Natural killer cell (primary cell): Measurements from ENCODE around the gene HADH. TPM values are rescaled to one million over a fixed set of nuclear protein-coding genes. Genes with fewer than 3 reads are reported as not detected.

Experiments used
- ATAC-seq, 3 donors: fragments of 150-1000 bp in 2 of 3; fragments of 200-7000 bp in 1 of 3; cut with Tn5 transposase; 1 replicate in 1 of 3; 2 replicates in 2 of 3; pipeline ENCODE4 v1.10.0; 2021; ENCODE audit warnings: mild to moderate bottlenecking in 2 of 3, moderate library complexity in 2 of 3
- DNase-seq, 2 donors: peaks; one replicate each; pipeline versions ENCODE4 v3.0.0 to v3.0.0-alpha.2; 2013 to 2021; ENCODE audit warnings: mixed read lengths in 1 of 2
- H3K27ac ChIP-seq: one replicate; pipeline ENCODE4 v1.5.1; 2013; ENCODE audit warnings: mild to moderate bottlenecking, low read length
- H3K27me3 ChIP-seq: one replicate; pipeline ENCODE4 v1.6.1; 2013; ENCODE audit warnings: low read length; ENCODE audit not compliant: control insufficient read depth, insufficient read depth
- H3K36me3 ChIP-seq: one replicate; pipeline ENCODE4 v1.6.1; 2013; ENCODE audit warnings: low read length; ENCODE audit not compliant: control insufficient read depth, insufficient read depth
- H3K4me1 ChIP-seq: one replicate; pipeline ENCODE4 v1.6.1; 2013; ENCODE audit warnings: low read length; ENCODE audit not compliant: control insufficient read depth, insufficient read depth
- H3K4me3 ChIP-seq: one replicate; pipeline ENCODE4 v1.5.1; 2013; ENCODE audit warnings: low read length
- H3K9me3 ChIP-seq: one replicate; pipeline ENCODE4 v1.6.1; 2013; ENCODE audit warnings: low read length; ENCODE audit not compliant: control insufficient read depth, insufficient read depth
- H3K27ac Mint-ChIP-seq, 2 donors: one replicate each; pipeline ENCODE4 v1.8.0; 2022; ENCODE audit warnings: mild to moderate bottlenecking in 2 of 2, mixed read lengths in 2 of 2, moderate library complexity in 1 of 2
- H3K27me3 Mint-ChIP-seq, 2 donors: one replicate each; pipeline ENCODE4 v1.8.0; 2022; ENCODE audit warnings: low read depth in 2 of 2, mixed read lengths in 2 of 2
- H3K36me3 Mint-ChIP-seq: one replicate; pipeline ENCODE4 v1.8.0; 2022; ENCODE audit warnings: mixed read lengths
- H3K4me1 Mint-ChIP-seq, 2 donors: one replicate each; pipeline ENCODE4 v1.8.0; 2022; ENCODE audit warnings: mixed read lengths in 2 of 2
- H3K4me3 Mint-ChIP-seq: one replicate; pipeline ENCODE4 v1.8.0; 2022; ENCODE audit warnings: mild to moderate bottlenecking, moderate library complexity, mixed read lengths
- H3K9me3 Mint-ChIP-seq, 2 donors: one replicate each; pipeline ENCODE4 v1.8.0; 2022; ENCODE audit warnings: mixed read lengths in 2 of 2
- CTCF ChIP-seq: fragments of 200-600 bp; IDR thresholded peaks from one replicate; pipeline ENCODE4 v1.8.0; 2022; ENCODE audit warnings: antibody characterized with exemption
- WGBS: methylation state at CpG from one replicate; pipeline ENCODE4 v1.1.7; 2013; ENCODE audit warnings: missing lambda C conversion rate; ENCODE audit not compliant: insufficient coverage; 5-methylcytosine and 5-hydroxymethylcytosine counted together
- intact Hi-C: fragments of 100-400 bp; cut with micrococcal nuclease; formaldehyde crosslinking; loops from one replicate; pipeline ENCODE4 v1.14.2; 2022
- total RNA-seq, 4 donors: library from RNA; stranded (reverse); fragments of 120-200 nt in 1 of 4; gene quantifications; one replicate each; pipeline versions ENCODE4 v1.2.3 to v1.2.4, GENCODE V29; 2013 to 2022

The HADH gene
- total RNA-seq, 3 donors from 2014 or later (not counting 1 experiment from before 2014, with no cell fraction given), result 9.1 to 16.5 (median 14.4) TPM

GRCh38 chr4:108068442-108068841 lies 78.8 kb downstream of the HADH start:
- no peak overlapping the region for H3K27ac Mint-ChIP-seq
- intact Hi-C loops, result no loop called here
- H3K36me3 Mint-ChIP-seq, result no peaks in the 10 kb centered on the region
- no peak for DNase-seq
- H3K27me3 Mint-ChIP-seq, result peaks cover 4 to 12% of the 10 kb centered on the region in 2 donors
- Histone ChIP-seq H3K4me1 (no peaks in the 10 kb centered on the region), H3K9me3 (no peaks in the 10 kb centered on the region), H3K27me3 (no peaks in the 10 kb centered on the region), H3K27ac (no peak overlapping the region), H3K36me3 (no peaks in the 10 kb centered on the region), H3K4me3 (no peak overlapping the region)
- H3K4me3 Mint-ChIP-seq, result no peak overlapping the region
- ATAC-seq, result no peak
- H3K9me3 Mint-ChIP-seq, result no peaks in the 10 kb centered on the region
- peaks cover 5 to 16% of the 10 kb centered on the region in 2 donors for H3K4me1 Mint-ChIP-seq
- no peak for TF ChIP-seq CTCF

- Histone ChIP-seq H3K27ac (no peak overlapping the region), H3K9me3 (no peaks in the 10 kb centered on the region), H3K4me3 (no peak overlapping the region), H3K4me1 (no peaks in the 10 kb centered on the region), H3K36me3 (no peaks in the 10 kb centered on the region), H3K27me3 (no peaks in the 10 kb centered on the region)
- ATAC-seq, result no peak
- no peak overlapping the region for H3K4me3 Mint-ChIP-seq
- WGBS, result 100% methylated on average over 1 of the region's 1 CpG
- H3K27me3 Mint-ChIP-seq, result peaks cover 4 to 12% of the 10 kb centered on the region in 2 donors
- TF ChIP-seq CTCF, result no peak
- no peaks in the 10 kb centered on the region for H3K36me3 Mint-ChIP-seq
- no peaks in the 10 kb centered on the region for H3K9me3 Mint-ChIP-seq
- peaks cover 5 to 9% of the 10 kb centered on the region in 2 donors for H3K4me1 Mint-ChIP-seq
- peak in 1 of 2 donors; percentile 46 for DNase-seq
- H3K27ac Mint-ChIP-seq, result no peak overlapping the region
- intact Hi-C loops, result no loop called here
Observed at GRCh38 chr4:108070775-108071174, 81.1 kb downstream of the HADH start.

- H3K27ac ChIP-seq, result no peak overlapping the region
- H3K27me3 ChIP-seq, result no peaks in the 10 kb centered on the region
- DNase-seq (peak in 1 of 2 donors; percentile 87), ATAC-seq (peak; percentile 50 to 71 (median 55))
- Mint-ChIP-seq H3K27ac (peak overlapping the region in 1 of 2 donors; percentile 13), H3K36me3 (no peaks in the 10 kb centered on the region), H3K4me3 (no peak overlapping the region), H3K4me1 (peaks cover 5 to 9% of the 10 kb centered on the region in 2 donors), H3K9me3 (no peaks in the 10 kb centered on the region), H3K27me3 (peaks cover 4 to 6% of the 10 kb centered on the region in 2 donors)
- intact Hi-C loops, result no loop called here
- 63% methylated on average over 3 of the region's 4 CpGs for WGBS
- no peaks in the 10 kb centered on the region for H3K9me3 ChIP-seq
- H3K36me3 ChIP-seq, result no peaks in the 10 kb centered on the region
- no peak for TF ChIP-seq CTCF
- no peak overlapping the region for H3K4me3 ChIP-seq
- no peaks in the 10 kb centered on the region for H3K4me1 ChIP-seq
Observed at GRCh38 chr4:108072300-108072699, 82.6 kb downstream of the HADH start.

- H3K9me3 Mint-ChIP-seq, result no peaks in the 10 kb centered on the region
- TF ChIP-seq CTCF, result no peak
- Histone ChIP-seq H3K27ac (no peak overlapping the region), H3K9me3 (no peaks in the 10 kb centered on the region), H3K27me3 (no peaks in the 10 kb centered on the region), H3K4me1 (no peaks in the 10 kb centered on the region), H3K36me3 (peaks cover 4% of the 10 kb centered on the region), H3K4me3 (no peak overlapping the region)
- ATAC-seq (no peak), DNase-seq (no peak)
- peaks cover 0 to 7% of the 10 kb centered on the region in 2 donors for H3K27me3 Mint-ChIP-seq
- no peaks in the 10 kb centered on the region for H3K36me3 Mint-ChIP-seq
- H3K27ac Mint-ChIP-seq, result no peak overlapping the region
- 63% methylated on average over 4 of the region's 5 CpGs for WGBS
- no peak overlapping the region for H3K4me3 Mint-ChIP-seq
- intact Hi-C loops, result no loop called here
- H3K4me1 Mint-ChIP-seq, result no peaks in the 10 kb centered on the region
Observed at GRCh38 chr4:108078024-108078733, 88.5 kb downstream of the HADH start.
